BLaER1 treated with 17β-estradiol and CSF1 and Interleukin-3, amounts not matched to agents 10 nM and 100 nM (cell line): ENCODE measurements around the gene GULP1.
"Not testable (repeated sequence)": the region's sequence is repeated elsewhere in the genome, so short reads cannot be mapped to it uniquely, and the experiment has no call there.

Experiments
- H3K27ac ChIP-seq, 11 experiments: shearing (Covaris generic); formaldehyde crosslinking; 2 replicates each; pipeline ENCODE4 v1.8.1; 2022
- H3K27me3 ChIP-seq, 11 experiments: shearing (Covaris generic); formaldehyde crosslinking; 2 replicates each; pipeline ENCODE4 v1.8.1; 2022
- H3K36me3 ChIP-seq, 11 experiments: shearing (Covaris generic); formaldehyde crosslinking; 2 replicates each; pipeline ENCODE4 v1.8.1; 2022
- H3K4me1 ChIP-seq, 10 experiments: shearing (Covaris generic); formaldehyde crosslinking; 2 replicates each; pipeline ENCODE4 v1.8.1; 2022
- H3K4me2 ChIP-seq, 11 experiments: shearing (Covaris generic); formaldehyde crosslinking; 2 replicates each; pipeline ENCODE4 v1.8.1; 2022
- H3K4me3 ChIP-seq, 10 experiments: shearing (Covaris generic); formaldehyde crosslinking; 2 replicates each; pipeline ENCODE4 v1.8.1; 2022
- H3K9ac ChIP-seq, 11 experiments: shearing (Covaris generic); formaldehyde crosslinking; 2 replicates each; pipeline ENCODE4 v1.8.1; 2022
- H3K9me3 ChIP-seq, 11 experiments: shearing (Covaris generic); formaldehyde crosslinking; replicated peaks in 1 of 11; 2 replicates each; pipeline ENCODE4 v1.8.1; 2022
- H4K20me1 ChIP-seq, 11 experiments: shearing (Covaris generic); formaldehyde crosslinking; 2 replicates each; pipeline ENCODE4 v1.8.1; 2022
- Cebpa-rat ChIP-seq, 11 experiments: shearing (Covaris generic); IDR thresholded peaks; 2 replicates each; pipeline ENCODE4 v1.8.1; 2022

The GULP1 gene

GRCh38 chr2:188444106-188444835 lies 152.6 kb downstream of the GULP1 start:
- Histone ChIP-seq H3K4me3 (no peak overlapping the region), H3K9me3 (no peaks in the 10 kb centered on the region), H4K20me1 (no peaks in the 10 kb centered on the region), H3K9ac (no peak overlapping the region), H3K27ac (no peak overlapping the region), H3K4me2 (no peak overlapping the region), H3K4me1 (peaks cover 0 to 7% (median 0%) of the 10 kb centered on the region in 10 experiments; a peak in 5 of 20 replicates), H3K36me3 (no peaks in the 10 kb centered on the region), H3K27me3 (no peaks in the 10 kb centered on the region)
- TF ChIP-seq Cebpa-rat (IDR thresholded peaks at IDR 0.05): no peak

- H3K36me3 ChIP-seq: no peaks in the 10 kb centered on the region
- H3K27ac ChIP-seq: no peak overlapping the region
- no peak overlapping the region for H3K4me2 ChIP-seq
- H3K27me3 ChIP-seq: no peaks in the 10 kb centered on the region
- no peak overlapping the region for H3K9ac ChIP-seq
- no peak overlapping the region for H3K4me3 ChIP-seq
- H3K9me3 ChIP-seq: peaks cover 0 to 11% (median 8%) of the 10 kb centered on the region in 11 experiments; a peak in 9 of 22 replicates
- no peak for TF ChIP-seq Cebpa-rat (IDR thresholded peaks at IDR 0.05)
- H4K20me1 ChIP-seq: no peaks in the 10 kb centered on the region
- no peaks in the 10 kb centered on the region for H3K4me1 ChIP-seq
Measured at GRCh38 chr2:188449561-188449960, 157.9 kb downstream of the GULP1 start.

- Histone ChIP-seq H4K20me1 (no peaks in the 10 kb centered on the region), H3K4me1 (no peaks in the 10 kb centered on the region), H3K9ac (no peak overlapping the region), H3K36me3 (no peaks in the 10 kb centered on the region), H3K9me3 (peaks cover 0 to 11% (median 8%) of the 10 kb centered on the region in 11 experiments; a peak in 9 of 22 replicates), H3K27me3 (no peaks in the 10 kb centered on the region), H3K4me2 (no peak overlapping the region), H3K4me3 (no peak overlapping the region), H3K27ac (no peak overlapping the region)
- no peak for TF ChIP-seq Cebpa-rat (IDR thresholded peaks at IDR 0.05)
Measured at GRCh38 chr2:188449971-188450370, 158.3 kb downstream of the GULP1 start.

GRCh38 chr2:188450732-188451483 lies 159.2 kb downstream of the GULP1 start:
- H3K36me3 ChIP-seq: no peaks in the 10 kb centered on the region
- no peaks in the 10 kb centered on the region for H4K20me1 ChIP-seq
- H3K27me3 ChIP-seq: no peaks in the 10 kb centered on the region
- H3K4me3 ChIP-seq: no peak overlapping the region
- H3K9ac ChIP-seq: no peak overlapping the region
- no peak overlapping the region for H3K27ac ChIP-seq
- peaks cover 0 to 11% (median 8%) of the 10 kb centered on the region in 11 experiments; a peak in 10 of 22 replicates for H3K9me3 ChIP-seq
- TF ChIP-seq Cebpa-rat (IDR thresholded peaks at IDR 0.05): no peak
- no peaks in the 10 kb centered on the region for H3K4me1 ChIP-seq
- H3K4me2 ChIP-seq: no peak overlapping the region

GRCh38 chr2:188452084-188452483 lies 160.4 kb downstream of the GULP1 start:
- H3K27me3 ChIP-seq: no peaks in the 10 kb centered on the region
- no peak overlapping the region for H3K27ac ChIP-seq
- H3K4me2 ChIP-seq: no peak overlapping the region
- no peak overlapping the region for H3K9ac ChIP-seq
- H3K4me3 ChIP-seq: no peak overlapping the region
- no peaks in the 10 kb centered on the region for H4K20me1 ChIP-seq
- H3K36me3 ChIP-seq: no peaks in the 10 kb centered on the region
- peaks cover 0 to 11% (median 8%) of the 10 kb centered on the region in 11 experiments; a peak in 10 of 22 replicates for H3K9me3 ChIP-seq
- TF ChIP-seq Cebpa-rat (IDR thresholded peaks at IDR 0.05): no peak
- no peaks in the 10 kb centered on the region for H3K4me1 ChIP-seq

- no peaks in the 10 kb centered on the region for H3K27me3 ChIP-seq
- no peak for TF ChIP-seq Cebpa-rat (IDR thresholded peaks at IDR 0.05)
- H3K9ac ChIP-seq: no peak overlapping the region
- H3K4me3 ChIP-seq: no peak overlapping the region
- no peak overlapping the region for H3K27ac ChIP-seq
- no peaks in the 10 kb centered on the region for H3K36me3 ChIP-seq
- no peak overlapping the region for H3K4me2 ChIP-seq
- peaks cover 0 to 11% (median 8%) of the 10 kb centered on the region in 11 experiments; a peak in 10 of 22 replicates for H3K9me3 ChIP-seq
- H3K4me1 ChIP-seq: no peaks in the 10 kb centered on the region
- H4K20me1 ChIP-seq: no peaks in the 10 kb centered on the region
Measured at GRCh38 chr2:188456114-188456909, 164.6 kb downstream of the GULP1 start.

- H4K20me1 ChIP-seq: no peaks in the 10 kb centered on the region
- no peak overlapping the region for H3K4me2 ChIP-seq
- TF ChIP-seq Cebpa-rat (IDR thresholded peaks at IDR 0.05): no peak
- H3K4me1 ChIP-seq: no peaks in the 10 kb centered on the region
- H3K27me3 ChIP-seq: no peaks in the 10 kb centered on the region
- H3K36me3 ChIP-seq: no peaks in the 10 kb centered on the region
- H3K27ac ChIP-seq: no peak overlapping the region
- H3K9me3 ChIP-seq: peaks cover 0 to 8% (median 5%) of the 10 kb centered on the region in 11 experiments; a peak in 10 of 22 replicates
- H3K4me3 ChIP-seq: no peak overlapping the region
- H3K9ac ChIP-seq: no peak overlapping the region
Measured at GRCh38 chr2:188459061-188459460, 167.4 kb downstream of the GULP1 start.

GRCh38 chr2:188466078-188466477 lies 174.4 kb downstream of the GULP1 start:
- not testable (repeated sequence) for H3K27ac ChIP-seq, H3K27me3 ChIP-seq, H3K4me2 ChIP-seq

GRCh38 chr2:188466761-188467160 lies 175.1 kb downstream of the GULP1 start:
- no peaks in the 10 kb centered on the region for H3K27me3 ChIP-seq
- no peaks in the 10 kb centered on the region for H3K36me3 ChIP-seq
- no peak overlapping the region for H3K9ac ChIP-seq
- H3K9me3 ChIP-seq: no peaks in the 10 kb centered on the region
- H3K4me3 ChIP-seq: no peak overlapping the region
- H3K4me2 ChIP-seq: no peak overlapping the region
- no peaks in the 10 kb centered on the region for H3K4me1 ChIP-seq
- H4K20me1 ChIP-seq: no peaks in the 10 kb centered on the region
- H3K27ac ChIP-seq: no peak overlapping the region
- TF ChIP-seq Cebpa-rat (IDR thresholded peaks at IDR 0.05): no peak

More at GRCh38 chr2:188466078-188466477, 174.4 kb downstream of the GULP1 start:
- not testable (repeated sequence) for H3K36me3 ChIP-seq, H4K20me1 ChIP-seq, H3K4me3 ChIP-seq, H3K4me1 ChIP-seq, H3K9me3 ChIP-seq, H3K9ac ChIP-seq
